Measurements from ENCODE around the gene LCN10. TPM values are rescaled to one million over a fixed set of nuclear protein-coding genes. Genes with fewer than 3 reads are reported as not detected.
A peak's percentile ranks its signal among the peaks of the same experiment; 100 is the strongest.
"Not testable (repeated sequence)": the region's sequence is repeated elsewhere in the genome, so short reads cannot be mapped to it uniquely, and the experiment has no call there.

LCN10 gene
- total RNA-seq (12.3 TPM), polyA plus RNA-seq (ENCODE audit: insufficient read depth in 1 of 8, insufficient read length in 8 of 8, low replicate concordance in 1 of 8) (10 to 100 TPM in 4 of 8 donors, 1 to 10 TPM in 4; 2.5 to 15.5 (median 9.8) TPM)
- long read RNA-seq, donor 1, partial matches to known transcripts, result 0 of 1 reads
- long read RNA-seq, donor 1, other reads (novel, unspliced or antisense), result 0 of 1 reads
- long read RNA-seq, donor 2, partial matches to known transcripts, result 0 of 1 reads
- long read RNA-seq, donor 2, other reads (novel, unspliced or antisense), result 0 of 1 reads
- long read RNA-seq, donor 3, partial matches to known transcripts, result 0 of 1 reads
- long read RNA-seq, donor 3, other reads (novel, unspliced or antisense), result 0 of 1 reads
- long read RNA-seq, donor 4, result 0 reads
- long read RNA-seq, donor 5, partial matches to known transcripts, result 0 of 2 reads
- long read RNA-seq, donor 5, other reads (novel, unspliced or antisense), result 0 of 2 reads
- long read RNA-seq, donor 6, partial matches to known transcripts, result 0 of 1 reads
- long read RNA-seq, donor 6, other reads (novel, unspliced or antisense), result 0 of 1 reads
- long read RNA-seq, donor 7, partial matches to known transcripts, result 0 of 2 reads
- long read RNA-seq, donor 7, other reads (novel, unspliced or antisense), result 0 of 2 reads
- long read RNA-seq, donor 8, result 0 reads
- long read RNA-seq, donor 9, partial matches to known transcripts, result 0 of 1 reads
- long read RNA-seq, donor 9, other reads (novel, unspliced or antisense), result 0 of 1 reads
- long read RNA-seq, donor 10, partial matches to known transcripts, result 0 of 1 reads
- long read RNA-seq, donor 10, other reads (novel, unspliced or antisense), result 0 of 1 reads
- long read RNA-seq, donor 11, partial matches to known transcripts, result 0 of 1 reads
- long read RNA-seq, donor 11, other reads (novel, unspliced or antisense), result 0 of 1 reads

DNA sequence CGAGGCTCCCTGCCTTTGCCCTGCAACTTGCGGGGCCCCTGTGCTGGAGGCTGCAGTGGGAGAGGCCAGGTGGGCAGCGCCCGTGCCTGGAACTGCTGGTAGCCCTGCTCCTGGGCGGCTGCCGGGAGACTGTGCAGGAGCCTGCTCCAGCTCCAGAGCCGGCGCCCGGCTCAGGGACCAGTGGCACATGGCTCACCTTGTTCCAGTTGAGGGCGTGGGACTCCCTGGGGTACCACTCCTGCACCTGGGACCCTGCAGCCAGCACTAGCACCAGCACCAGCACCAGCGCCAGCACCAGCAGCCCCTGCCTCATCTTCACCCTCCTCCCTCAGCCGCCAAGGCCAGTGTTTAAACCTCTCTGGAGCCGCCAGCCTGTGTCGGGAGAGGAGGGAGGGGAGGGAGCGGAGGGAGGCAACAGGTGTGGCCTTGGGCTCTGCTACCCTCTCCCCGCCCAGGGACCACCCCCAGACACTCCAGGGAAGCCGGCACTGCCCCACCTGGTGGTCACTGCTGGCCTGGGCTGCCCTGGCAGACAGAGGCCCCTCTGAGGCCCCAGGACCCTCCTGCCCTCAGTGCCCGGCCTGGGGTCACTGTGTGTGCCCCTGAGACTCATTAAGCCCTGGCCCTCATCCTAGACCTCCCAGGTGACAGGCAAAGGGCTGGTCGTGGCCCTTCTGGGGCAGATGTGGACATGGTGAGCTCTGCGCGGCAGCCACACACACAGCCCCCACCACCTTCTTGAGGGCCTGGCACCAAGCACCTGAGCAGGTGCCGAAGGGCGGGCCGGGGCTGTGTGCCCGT, at the start of gene LCN10:
LCN10 (minus strand) TSS at position 350 of the 801 bp plus-strand sequence; CDS start at position 313, 37 bp downstream.
- WGBS (ENCODE audit: insufficient coverage), result 30% methylated on average over 12 of the region's 25 CpGs
- Histone ChIP-seq H3K9me3 (replicated peaks; ENCODE audit: control insufficient read depth, low read depth, low read length) (no peaks in the 10 kb centered on the region), H3K36me3 (ENCODE audit: control insufficient read depth, insufficient read depth, low read length) (no peaks in the 10 kb centered on the region), H3K27me3 (ENCODE audit: control insufficient read depth, insufficient read depth, low read length) (peaks cover 51% of the 10 kb centered on the region), H3K27ac (ENCODE audit: low read length) (no peak within 1 kb of the TSS), H3K4me3 (ENCODE audit: low read length) (peak within 1 kb of the TSS; percentile 8), H3K4me1 (ENCODE audit: control insufficient read depth, insufficient read depth, low read length) (peaks cover 28% of the 10 kb centered on the region)
- no peak for DNase-seq

DNA sequence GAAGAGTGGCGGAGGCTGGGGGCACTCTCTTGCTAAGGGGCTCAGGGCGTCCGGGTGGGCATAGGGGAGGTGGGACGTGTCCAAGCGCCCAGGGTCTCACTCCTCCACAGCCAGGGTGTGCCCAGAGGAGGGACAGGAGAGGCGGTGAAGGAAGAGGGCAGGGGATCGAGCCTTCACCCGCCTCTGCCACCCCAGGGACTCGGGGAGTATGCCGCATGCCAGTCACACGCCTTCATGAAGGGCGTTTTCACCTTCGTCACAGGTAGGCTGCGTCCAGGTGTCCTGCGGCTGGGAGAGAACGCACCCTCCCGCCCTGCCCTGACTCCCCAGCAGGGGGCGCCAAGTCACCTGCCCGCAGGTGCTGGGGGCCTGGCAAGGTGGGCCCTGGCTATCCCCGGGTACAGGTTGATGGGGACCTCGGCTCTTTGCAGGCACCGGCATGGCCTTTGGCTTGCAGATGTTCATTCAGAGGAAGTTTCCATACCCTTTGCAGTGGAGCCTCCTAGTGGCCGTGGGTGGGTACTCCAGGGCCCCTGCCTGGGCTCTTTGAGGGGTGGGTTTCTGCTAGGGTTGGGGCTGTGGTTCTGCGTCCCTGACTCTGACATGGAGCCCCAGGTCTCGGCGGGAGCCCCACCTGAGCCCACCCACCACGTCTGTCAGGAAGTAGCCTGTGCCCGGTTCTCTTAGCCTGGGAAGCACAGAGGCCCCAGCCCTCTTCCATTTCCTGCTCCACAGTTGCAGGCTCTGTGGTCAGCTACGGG, 49.0 kb upstream of the LCN10 start:
- Histone ChIP-seq H3K9me3 (replicated peaks; ENCODE audit: control insufficient read depth, low read depth, low read length) (no peaks in the 10 kb centered on the region), H3K27me3 (ENCODE audit: control insufficient read depth, insufficient read depth, low read length) (peaks cover 10% of the 10 kb centered on the region), H3K36me3 (ENCODE audit: control insufficient read depth, insufficient read depth, low read length) (peaks cover 4% of the 10 kb centered on the region), H3K4me3 (ENCODE audit: low read length) (peak overlapping the region; percentile 89), H3K4me1 (ENCODE audit: control insufficient read depth, insufficient read depth, low read length) (peaks cover 29% of the 10 kb centered on the region), H3K27ac (ENCODE audit: low read length) (peak overlapping the region; percentile 94)
- no peak for DNase-seq
- WGBS (ENCODE audit: insufficient coverage), result 4% methylated on average over 18 of the region's 29 CpGs

- H3K4me1 ChIP-seq (ENCODE audit: control insufficient read depth, insufficient read depth, low read length), result peaks cover 24% of the 10 kb centered on the region
- 0% methylated on average over 66 of the region's 70 CpGs for WGBS (ENCODE audit: insufficient coverage)
- peaks cover 5% of the 10 kb centered on the region for H3K27me3 ChIP-seq (ENCODE audit: control insufficient read depth, insufficient read depth, low read length)
- peak within 1 kb of the TSS; percentile 94 for H3K27ac ChIP-seq (ENCODE audit: low read length)
- H3K9me3 ChIP-seq (replicated peaks; ENCODE audit: control insufficient read depth, low read depth, low read length), result no peaks in the 10 kb centered on the region
- peak; percentile 99 for DNase-seq
- peak within 1 kb of the TSS; percentile 89 for H3K4me3 ChIP-seq (ENCODE audit: low read length)
- H3K36me3 ChIP-seq (ENCODE audit: control insufficient read depth, insufficient read depth, low read length), result peaks cover 4% of the 10 kb centered on the region
Observed at GRCh38 chr9:136790640-136791515, 48.1 kb upstream of the LCN10 start, which contains the start of gene TMEM141. Gene TMEM141, plus strand, starts transcription at chr9:136791344. Its CDS starts 27 bp downstream, at chr9:136791371.

DNA sequence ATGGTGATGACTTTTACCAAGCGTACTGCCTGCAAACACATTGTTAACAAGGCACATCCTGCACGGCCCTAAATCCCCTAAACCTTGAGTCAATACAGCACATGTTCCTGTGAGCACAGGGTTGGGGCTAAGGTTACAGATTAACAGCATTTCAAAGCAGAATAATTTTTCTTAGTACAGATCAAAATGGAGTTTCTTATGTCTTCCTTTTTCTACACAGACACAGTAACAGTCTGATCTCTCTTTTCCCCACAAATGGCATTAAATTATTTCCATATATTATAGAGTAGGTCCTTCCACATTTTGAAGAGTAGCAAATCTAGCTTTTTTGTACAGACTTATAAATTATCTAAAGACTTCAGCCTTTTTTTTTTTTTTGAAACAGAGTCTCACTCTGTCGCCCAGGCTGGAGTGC, 46.8 kb upstream of the LCN10 start:
- DNase-seq, result no peak
- Histone ChIP-seq H3K27me3 (ENCODE audit: control insufficient read depth, insufficient read depth, low read length) (no peaks in the 10 kb centered on the region), H3K4me3 (ENCODE audit: low read length) (no peak overlapping the region), H3K4me1 (ENCODE audit: control insufficient read depth, insufficient read depth, low read length) (peaks cover 19% of the 10 kb centered on the region), H3K36me3 (ENCODE audit: control insufficient read depth, insufficient read depth, low read length) (peaks cover 4% of the 10 kb centered on the region), H3K9me3 (replicated peaks; ENCODE audit: control insufficient read depth, low read depth, low read length) (no peaks in the 10 kb centered on the region), H3K27ac (ENCODE audit: low read length) (no peak overlapping the region)
- no CpG with 5 or more reads among the region's 3 CpGs for WGBS (ENCODE audit: insufficient coverage)

GRCh38 chr9:136788644-136789522, 46.1 kb upstream of the LCN10 start:
- not testable (repeated sequence) for H3K27me3 ChIP-seq (ENCODE audit: control insufficient read depth, insufficient read depth, low read length); H3K4me3 ChIP-seq (ENCODE audit: low read length); H3K36me3 ChIP-seq (ENCODE audit: control insufficient read depth, insufficient read depth, low read length); H3K27ac ChIP-seq (ENCODE audit: low read length); H3K9me3 ChIP-seq (replicated peaks; ENCODE audit: control insufficient read depth, low read depth, low read length); DNase-seq
- WGBS (ENCODE audit: insufficient coverage), result 84% methylated on average over 13 of the region's 27 CpGs
- peaks cover 19% of the 10 kb centered on the region for H3K4me1 ChIP-seq (ENCODE audit: control insufficient read depth, insufficient read depth, low read length)

DNA sequence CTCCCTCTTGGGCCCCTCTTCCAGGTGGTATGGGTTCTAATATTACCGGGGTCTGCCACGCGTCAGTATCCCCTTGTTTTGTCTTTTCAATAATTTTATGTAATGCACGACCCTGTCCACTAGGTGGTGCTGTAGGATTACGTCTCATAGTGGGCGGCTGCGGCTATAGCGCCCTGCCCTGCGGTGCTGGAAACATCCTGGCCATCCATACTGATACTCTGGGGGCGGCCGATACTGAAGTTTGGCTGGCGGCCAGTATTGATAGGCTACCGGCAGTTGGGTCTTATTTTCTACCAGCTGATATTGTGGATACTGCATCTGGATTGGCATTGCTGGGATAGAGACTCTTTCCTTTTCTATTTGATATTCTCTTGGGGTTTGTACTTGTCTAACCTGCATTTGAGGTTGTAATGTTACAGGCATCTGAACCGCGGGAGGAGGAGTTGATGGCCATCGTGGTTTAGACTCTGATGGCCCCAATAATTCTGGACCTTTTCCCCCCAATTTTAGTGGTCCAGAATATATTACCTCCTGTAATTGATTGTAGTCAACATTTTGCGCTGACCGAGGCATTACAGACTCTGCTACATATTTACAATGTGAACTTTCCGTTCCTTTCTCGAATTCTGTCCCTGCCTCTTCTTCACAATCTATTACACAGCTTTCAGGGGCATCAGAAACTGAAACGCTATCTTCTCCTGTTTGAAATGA, 45.1 kb upstream of the LCN10 start:
- H3K9me3 ChIP-seq (replicated peaks; ENCODE audit: control insufficient read depth, low read depth, low read length), result no peaks in the 10 kb centered on the region
- peak; percentile 78 for DNase-seq
- H3K36me3 ChIP-seq (ENCODE audit: control insufficient read depth, insufficient read depth, low read length), result peaks cover 4% of the 10 kb centered on the region
- no peak overlapping the region for H3K4me3 ChIP-seq (ENCODE audit: low read length)
- H3K27me3 ChIP-seq (ENCODE audit: control insufficient read depth, insufficient read depth, low read length), result no peaks in the 10 kb centered on the region
- H3K4me1 ChIP-seq (ENCODE audit: control insufficient read depth, insufficient read depth, low read length), result peaks cover 19% of the 10 kb centered on the region
- WGBS (ENCODE audit: insufficient coverage), result 23% methylated on average over 13 of the region's 21 CpGs
- no peak overlapping the region for H3K27ac ChIP-seq (ENCODE audit: low read length)

DNA sequence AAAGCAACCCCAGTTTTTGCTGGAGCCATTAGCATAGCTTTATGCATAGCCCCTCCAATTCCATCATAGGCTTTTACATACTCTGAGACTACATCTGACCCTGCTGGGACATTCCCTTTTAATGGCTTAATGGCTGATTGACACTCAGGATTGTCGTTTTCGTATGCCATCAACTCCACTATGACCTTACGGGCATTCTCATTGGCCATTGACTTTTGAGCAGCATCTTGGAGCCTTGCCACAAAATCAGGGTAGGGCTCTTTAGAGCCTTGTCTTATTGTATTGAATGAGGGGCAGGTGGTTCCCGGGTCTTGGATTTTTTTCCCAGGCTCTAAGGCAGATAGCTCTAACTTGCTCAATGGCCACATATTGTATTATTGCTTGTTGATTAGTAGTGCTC, 44.2 kb upstream of the LCN10 start:
- H3K36me3 ChIP-seq (ENCODE audit: control insufficient read depth, insufficient read depth, low read length); H3K27me3 ChIP-seq (ENCODE audit: control insufficient read depth, insufficient read depth, low read length); H3K9me3 ChIP-seq (replicated peaks; ENCODE audit: control insufficient read depth, low read depth, low read length); H3K4me3 ChIP-seq (ENCODE audit: low read length); DNase-seq; H3K27ac ChIP-seq (ENCODE audit: low read length): not testable (repeated sequence)
- peaks cover 13% of the 10 kb centered on the region for H3K4me1 ChIP-seq (ENCODE audit: control insufficient read depth, insufficient read depth, low read length)
- WGBS (ENCODE audit: insufficient coverage), result 0% methylated on average over 2 of the region's 4 CpGs

DNA sequence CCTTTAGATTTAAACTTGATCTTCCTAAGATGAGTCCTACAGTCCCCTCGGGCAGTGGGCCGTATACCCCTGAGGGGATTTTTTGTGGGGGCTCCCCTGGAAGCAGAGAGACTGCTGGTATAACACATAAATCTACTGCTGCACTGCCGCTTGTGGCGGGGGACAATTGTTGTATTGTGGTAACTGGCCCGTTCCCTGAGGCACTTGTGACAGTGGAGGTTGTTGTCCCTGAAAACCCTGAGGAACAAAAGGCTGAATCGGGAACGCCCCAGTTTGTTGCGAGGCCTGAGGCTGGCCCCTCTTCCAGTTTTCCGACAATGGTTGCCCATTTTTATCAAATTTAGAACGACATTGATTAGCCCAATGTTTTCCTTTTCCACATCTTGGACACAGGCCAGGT, 43.7 kb upstream of the LCN10 start:
- peaks cover 8% of the 10 kb centered on the region for H3K4me1 ChIP-seq (ENCODE audit: control insufficient read depth, insufficient read depth, low read length)
- H3K36me3 ChIP-seq (ENCODE audit: control insufficient read depth, insufficient read depth, low read length), result no peaks in the 10 kb centered on the region
- H3K27me3 ChIP-seq (ENCODE audit: control insufficient read depth, insufficient read depth, low read length), result peaks cover 1% of the 10 kb centered on the region
- H3K9me3 ChIP-seq (replicated peaks; ENCODE audit: control insufficient read depth, low read depth, low read length), result no peaks in the 10 kb centered on the region
- H3K4me3 ChIP-seq (ENCODE audit: low read length), result no peak overlapping the region
- no peak for DNase-seq
- WGBS (ENCODE audit: insufficient coverage), result 70% methylated on average over 7 of the region's 10 CpGs
- H3K27ac ChIP-seq (ENCODE audit: low read length), result no peak overlapping the region

Measured in muscle of leg (tissue), 16 donors.